ENCODE results near the gene P2RX7.
A peak's percentile ranks its signal among the peaks of the same experiment; 100 is the strongest.

Gene P2RX7

GRCh38 chr12:121166356-121166755 is 33.7 kb downstream of the P2RX7 start:
- no peak for FAIRE-seq
- no peak for DNase-seq (ENCODE audit: extremely low spot score, insufficient read length, low read depth)

DNA sequence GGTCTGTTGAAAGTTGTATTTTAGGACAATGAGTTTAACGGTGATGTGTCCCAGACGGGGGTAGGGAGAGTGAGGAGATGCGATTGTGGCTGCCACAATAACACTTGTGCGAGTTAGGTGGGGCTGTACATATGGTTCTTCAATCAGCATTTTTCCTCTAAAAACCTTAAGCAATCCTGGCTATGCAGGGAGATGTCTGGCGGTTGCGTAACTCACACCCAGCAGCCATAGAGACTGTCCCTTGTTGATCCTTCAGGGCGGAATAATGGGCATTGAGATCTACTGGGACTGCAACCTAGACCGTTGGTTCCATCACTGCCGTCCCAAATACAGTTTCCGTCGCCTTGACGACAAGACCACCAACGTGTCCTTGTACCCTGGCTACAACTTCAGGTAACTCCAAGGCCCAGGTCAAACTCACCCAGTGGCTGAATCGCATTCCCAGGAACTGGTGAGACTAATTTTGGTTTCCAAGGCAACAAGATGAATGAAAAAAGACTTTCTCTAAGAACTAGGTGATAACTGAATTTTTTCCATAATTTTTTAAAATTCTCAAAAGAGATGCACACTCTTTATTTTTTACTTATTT is 34.6 kb downstream of the P2RX7 start:
- DNase-seq (ENCODE audit: extremely low spot score, insufficient read length, low read depth) (no peak), FAIRE-seq (no peak)

GRCh38 chr12:121167951-121168350 is 35.3 kb downstream of the P2RX7 start:
- no peak for DNase-seq (ENCODE audit: extremely low spot score, insufficient read length, low read depth)
- FAIRE-seq: no peak

DNA sequence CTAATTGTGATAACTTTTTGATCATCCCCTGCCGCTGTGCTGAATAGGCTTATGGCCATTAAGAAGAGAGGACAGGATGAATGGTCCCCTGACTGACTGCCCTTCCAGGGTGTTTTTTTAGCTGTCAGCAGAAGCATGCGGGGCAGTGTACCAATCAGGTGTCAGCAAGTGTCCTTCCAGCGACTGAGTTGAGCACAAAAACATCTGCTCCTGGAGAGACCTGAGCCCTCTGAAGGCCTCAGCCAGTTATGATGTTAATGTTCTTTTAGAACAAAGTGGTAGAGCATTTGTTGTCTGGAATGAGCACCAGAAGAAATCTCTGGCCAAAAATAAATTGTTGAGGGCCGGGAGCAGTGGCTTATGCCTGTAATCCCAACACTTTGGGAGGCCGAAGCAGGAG is 37.5 kb downstream of the P2RX7 start:
- FAIRE-seq (no peak), DNase-seq (ENCODE audit: extremely low spot score, insufficient read length, low read depth) (no peak)

- DNase-seq (ENCODE audit: extremely low spot score, insufficient read length, low read depth) (no peak), FAIRE-seq (no peak)
These were observed 38.1 kb downstream of the P2RX7 start for GRCh38 chr12:121170611-121171260.

GRCh38 chr12:121172145-121172544 is 39.5 kb downstream of the P2RX7 start:
- FAIRE-seq (no peak), DNase-seq (ENCODE audit: extremely low spot score, insufficient read length, low read depth) (no peak)

DNA sequence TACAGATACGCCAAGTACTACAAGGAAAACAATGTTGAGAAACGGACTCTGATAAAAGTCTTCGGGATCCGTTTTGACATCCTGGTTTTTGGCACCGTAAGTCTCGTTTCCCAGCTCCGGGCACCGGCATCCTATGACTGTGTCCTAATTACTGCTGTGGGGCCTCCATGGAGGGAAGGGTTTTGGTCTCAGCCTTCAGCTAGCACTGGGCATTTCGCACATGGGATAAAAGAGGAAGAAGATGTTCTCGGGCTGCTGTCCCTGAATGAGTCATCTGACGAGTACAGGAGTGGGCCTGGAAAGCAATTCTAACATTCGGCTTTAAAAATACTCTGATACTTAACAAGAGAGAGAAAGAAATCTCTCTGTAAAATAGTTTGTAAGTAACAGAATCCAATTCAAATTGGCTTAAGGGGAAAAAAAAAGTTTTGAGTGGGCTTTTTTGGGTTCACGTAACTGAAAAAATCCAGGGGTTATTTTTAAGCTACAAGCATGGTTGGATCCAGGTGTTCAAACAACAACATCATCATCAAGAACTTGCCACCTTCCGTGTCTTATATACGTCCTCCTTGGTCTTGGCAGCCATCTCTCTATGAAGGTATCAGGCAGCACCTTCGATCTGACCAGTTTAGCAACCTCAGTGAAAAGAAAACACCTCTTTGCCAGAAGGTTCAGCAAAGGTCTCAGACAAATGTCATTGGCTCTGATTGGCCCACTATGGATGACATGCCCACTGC is 42.9 kb downstream of the P2RX7 start:
- FAIRE-seq (peak; percentile 29), DNase-seq (ENCODE audit: extremely low spot score, insufficient read length, low read depth) (peak; percentile 38)

DNA sequence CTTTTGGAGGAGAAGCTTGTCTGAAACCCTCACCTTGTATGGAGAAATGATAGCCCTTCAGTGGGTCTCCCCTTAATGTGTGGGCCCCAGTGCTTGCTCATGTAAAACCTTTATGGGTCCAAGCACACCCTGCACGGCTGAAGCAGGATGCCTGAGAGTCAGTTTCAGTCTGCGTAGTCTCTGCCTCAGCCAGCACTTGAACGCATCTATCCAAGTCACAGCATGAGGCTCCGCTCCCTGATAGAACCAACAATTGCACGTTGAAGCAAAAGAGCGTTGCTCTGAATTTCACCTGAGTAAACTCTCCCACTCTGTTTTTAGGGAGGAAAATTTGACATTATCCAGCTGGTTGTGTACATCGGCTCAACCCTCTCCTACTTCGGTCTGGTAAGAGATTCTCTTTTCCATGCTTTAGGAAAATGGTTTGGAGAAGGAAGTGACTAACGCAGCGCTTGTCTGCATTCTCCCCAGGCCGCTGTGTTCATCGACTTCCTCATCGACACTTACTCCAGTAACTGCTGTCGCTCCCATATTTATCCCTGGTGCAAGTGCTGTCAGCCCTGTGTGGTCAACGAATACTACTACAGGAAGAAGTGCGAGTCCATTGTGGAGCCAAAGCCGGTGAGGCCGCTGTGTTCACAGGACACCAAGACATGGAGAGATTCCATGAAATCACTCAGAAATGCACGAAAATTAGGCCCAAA is 44.3 kb downstream of the P2RX7 start:
- FAIRE-seq (no peak), DNase-seq (ENCODE audit: extremely low spot score, insufficient read length, low read depth) (no peak)

GRCh38 chr12:121181181-121181580 is 48.5 kb downstream of the P2RX7 start:
- FAIRE-seq (no peak), DNase-seq (ENCODE audit: extremely low spot score, insufficient read length, low read depth) (no peak)

GRCh38 chr12:121182222-121182893 is 49.7 kb downstream of the P2RX7 start:
- no peak for DNase-seq (ENCODE audit: extremely low spot score, insufficient read length, low read depth)
- no peak for FAIRE-seq

DNA sequence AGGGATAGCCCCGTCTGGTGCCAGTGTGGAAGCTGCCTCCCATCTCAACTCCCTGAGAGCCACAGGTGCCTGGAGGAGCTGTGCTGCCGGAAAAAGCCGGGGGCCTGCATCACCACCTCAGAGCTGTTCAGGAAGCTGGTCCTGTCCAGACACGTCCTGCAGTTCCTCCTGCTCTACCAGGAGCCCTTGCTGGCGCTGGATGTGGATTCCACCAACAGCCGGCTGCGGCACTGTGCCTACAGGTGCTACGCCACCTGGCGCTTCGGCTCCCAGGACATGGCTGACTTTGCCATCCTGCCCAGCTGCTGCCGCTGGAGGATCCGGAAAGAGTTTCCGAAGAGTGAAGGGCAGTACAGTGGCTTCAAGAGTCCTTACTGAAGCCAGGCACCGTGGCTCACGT is 51.7 kb downstream of the P2RX7 start:
- FAIRE-seq (no peak), DNase-seq (ENCODE audit: extremely low spot score, insufficient read length, low read depth) (no peak)

GRCh38 chr12:121184984-121185889 is 52.6 kb downstream of the P2RX7 start:
- FAIRE-seq: no peak

DNA sequence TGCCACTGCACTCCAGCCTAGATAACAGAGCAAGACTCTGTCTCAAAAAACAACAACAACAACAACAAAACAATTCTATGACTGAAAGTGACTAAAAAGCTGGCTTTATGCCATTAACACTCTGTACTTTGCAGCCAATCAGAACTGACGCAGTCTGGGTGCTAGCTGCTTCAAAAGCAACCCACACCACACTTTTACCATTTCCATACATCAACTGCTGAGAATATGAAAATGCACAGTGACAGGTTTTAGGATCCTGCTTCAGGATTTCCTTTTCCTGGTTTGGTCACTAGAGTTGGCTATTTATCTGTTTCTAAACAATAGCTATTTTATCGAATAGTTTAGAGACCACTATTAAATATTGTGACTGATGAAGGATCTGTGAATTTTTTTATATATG is 54.1 kb downstream of the P2RX7 start:
- FAIRE-seq (no peak), DNase-seq (ENCODE audit: extremely low spot score, insufficient read length, low read depth) (no peak)

More at GRCh38 chr12:121184984-121185889, 52.6 kb downstream of the P2RX7 start:
- no peak for DNase-seq (ENCODE audit: extremely low spot score, insufficient read length, low read depth)

DNA sequence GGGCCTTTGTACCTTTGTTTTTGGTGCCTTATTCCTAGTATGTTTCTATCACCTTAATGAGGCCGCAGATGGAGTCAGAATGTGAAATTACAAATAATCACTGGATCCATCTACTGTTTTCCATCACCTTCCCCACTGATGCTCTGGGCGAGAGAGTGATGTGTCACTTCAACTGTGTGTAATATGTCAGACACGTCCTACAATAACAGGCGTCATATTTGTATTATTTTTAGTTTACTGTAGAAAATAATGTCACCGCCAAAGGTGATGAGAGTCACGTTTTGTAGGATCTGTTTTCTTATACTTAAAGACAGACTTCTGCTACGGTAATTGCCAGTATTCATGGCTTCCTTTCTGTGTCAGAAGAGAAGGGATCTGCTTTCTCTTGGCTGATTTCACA is 54.8 kb downstream of the P2RX7 start:
- no peak for DNase-seq (ENCODE audit: extremely low spot score, insufficient read length, low read depth)
- no peak for FAIRE-seq

DNA sequence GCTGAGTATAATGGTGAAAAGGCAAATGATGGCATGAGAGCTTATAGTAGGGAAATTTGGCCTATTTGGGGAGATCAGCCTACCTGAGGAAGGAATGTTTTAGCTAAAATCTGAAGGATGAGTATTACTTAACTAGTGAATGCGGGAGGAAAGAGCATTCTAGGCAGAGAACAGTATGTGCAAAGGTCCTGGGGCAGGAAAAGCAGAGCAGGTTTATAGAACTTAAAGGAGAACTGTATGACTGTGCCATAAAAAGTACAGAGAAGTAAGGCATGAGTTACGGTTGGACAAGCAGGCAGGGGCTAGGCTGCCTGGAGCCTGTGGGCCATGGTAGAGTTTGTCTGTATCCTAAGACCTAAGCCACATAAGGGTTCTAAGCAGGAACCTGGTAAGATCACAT is 55.6 kb downstream of the P2RX7 start:
- FAIRE-seq (no peak), DNase-seq (ENCODE audit: extremely low spot score, insufficient read length, low read depth) (no peak)

GRCh38 chr12:121189131-121189530 is 56.5 kb downstream of the P2RX7 start:
- FAIRE-seq (no peak), DNase-seq (ENCODE audit: extremely low spot score, insufficient read length, low read depth) (no peak)

GRCh38 chr12:121189619-121190155 is 57.0 kb downstream of the P2RX7 start:
- DNase-seq (ENCODE audit: extremely low spot score, insufficient read length, low read depth) (no peak), FAIRE-seq (no peak)

GRCh38 chr12:121190523-121191031 is 57.9 kb downstream of the P2RX7 start:
- no peak for FAIRE-seq
- DNase-seq (ENCODE audit: extremely low spot score, insufficient read length, low read depth): no peak

GRCh38 chr12:121191151-121191550 is 58.5 kb downstream of the P2RX7 start:
- no peak for FAIRE-seq
- DNase-seq (ENCODE audit: extremely low spot score, insufficient read length, low read depth): no peak
